GM23338 (cell line): ENCODE data around the gene IDH1. TPM values are rescaled to one million over a fixed set of nuclear protein-coding genes. Genes with fewer than 3 reads are reported as not detected.

Source experiments
- ATAC-seq: fragments of 200-7000 bp; cut with Tn5 transposase; 3 replicates; pipeline ENCODE4 v1.9.1; 2020
- DNase-seq: peaks from one replicate; pipeline ENCODE4 v3.0.0-alpha.2; 2015; ENCODE audit warnings: low spot score
- H2AFZ ChIP-seq: fragments of 200-600 bp; sonication (generic); 2 replicates; pipeline ENCODE4 v1.8.0; 2016; ENCODE audit warnings: antibody characterized with exemption, mild to moderate bottlenecking, moderate library complexity
- H3F3A ChIP-seq: fragments of 200-600 bp; sonication (generic); replicated peaks from 2 replicates; pipeline ENCODE4 v1.8.0; 2017; ENCODE audit warnings: antibody characterized with exemption, mixed run types, low read depth
- H3K27ac ChIP-seq: fragments of 200-600 bp; sonication (generic); 2 replicates; pipeline ENCODE4 v1.6.1; 2016; ENCODE audit warnings: low read depth
- H3K27me3 ChIP-seq: fragments of 200-600 bp; sonication (generic); 2 replicates; pipeline ENCODE4 v1.8.0; 2016; ENCODE audit warnings: mild to moderate bottlenecking, mixed run types, moderate library complexity; ENCODE audit not compliant: insufficient read depth
- H3K36me3 ChIP-seq: fragments of 200-600 bp; sonication (generic); 2 replicates; pipeline ENCODE4 v1.8.0; 2016; ENCODE audit warnings: mild to moderate bottlenecking; ENCODE audit not compliant: insufficient read depth
- H3K4me1 ChIP-seq: fragments of 200-600 bp; sonication (generic); 2 replicates; pipeline ENCODE4 v1.8.0; 2016; ENCODE audit warnings: mild to moderate bottlenecking, moderate library complexity; ENCODE audit not compliant: insufficient read depth
- H3K4me2 ChIP-seq: fragments of 200-600 bp; sonication (generic); 2 replicates; pipeline ENCODE4 v1.7.1; 2017; ENCODE audit warnings: mixed run types
- H3K4me3 ChIP-seq: fragments of 200-600 bp; sonication (generic); 2 replicates; pipeline ENCODE4 v1.6.1; 2016; ENCODE audit warnings: mixed run types
- H3K79me2 ChIP-seq: fragments of 200-600 bp; sonication (generic); replicated peaks from 2 replicates; pipeline ENCODE4 v1.8.0; 2017; ENCODE audit warnings: mild to moderate bottlenecking; ENCODE audit not compliant: insufficient read depth
- H3K9me2 ChIP-seq: fragments of 200-600 bp; sonication (generic); 2 replicates; pipeline ENCODE4 v1.8.0; 2017; ENCODE audit not compliant: insufficient read depth
- H4K20me1 ChIP-seq: fragments of 200-600 bp; sonication (generic); replicated peaks from 2 replicates; pipeline ENCODE4 v1.8.0; 2017; ENCODE audit warnings: mild to moderate bottlenecking; ENCODE audit not compliant: insufficient read depth
- H3K27ac Mint-ChIP-seq: 2 replicates; pipeline ENCODE4 v1.8.0; 2020; ENCODE audit warnings: inconsistent platforms, mild to moderate bottlenecking, moderate library complexity, mixed read lengths
- H3K27me3 Mint-ChIP-seq: 3 replicates; pipeline ENCODE4 v1.8.0; 2022; ENCODE audit warnings: low read depth, mild to moderate bottlenecking, moderate library complexity, mixed read lengths, inconsistent platforms; ENCODE audit not compliant: insufficient read depth, poor library complexity
- H3K36me3 Mint-ChIP-seq: 3 replicates; pipeline ENCODE4 v1.8.0; 2021; ENCODE audit warnings: low read depth, mild to moderate bottlenecking, inconsistent platforms, moderate library complexity, mixed read lengths
- H3K4me1 Mint-ChIP-seq: 3 replicates; pipeline ENCODE4 v1.8.0; 2020; ENCODE audit warnings: mild to moderate bottlenecking, inconsistent platforms, mixed read lengths
- H3K4me3 Mint-ChIP-seq: 3 replicates; pipeline ENCODE4 v1.8.0; 2021; ENCODE audit warnings: moderate library complexity, mild to moderate bottlenecking, inconsistent platforms, mixed read lengths
- H3K9me3 Mint-ChIP-seq: 3 replicates; pipeline ENCODE4 v1.8.0; 2020; ENCODE audit warnings: moderate library complexity, mild to moderate bottlenecking, inconsistent platforms, mixed read lengths
- CTCF ChIP-seq, 2 experiments: fragments of 200-600 bp in 1 of 2; sonication (generic) in 1 of 2; conservative IDR thresholded peaks; 2 replicates each; pipeline versions ENCODE4 v1.5.1 to v1.6.1; 2016 to 2017; ENCODE audit warnings: antibody characterized with exemption in 2 of 2, low read depth in 2 of 2, mild to moderate bottlenecking in 2 of 2, moderate library complexity in 1 of 2
- ETS1 ChIP-seq: IDR thresholded peaks from 2 replicates; pipeline ENCODE4 v1.6.1; 2016; ENCODE audit warnings: antibody characterized with exemption
- EZH2 ChIP-seq: fragments of 200-600 bp; sonication (generic); IDR thresholded peaks from one replicate; pipeline ENCODE4 v1.8.0; 2017; ENCODE audit warnings: antibody characterized with exemption, mild to moderate bottlenecking, low read depth; ENCODE audit not compliant: unreplicated experiment
- EZH2phosphoT487 ChIP-seq: fragments of 200-600 bp; sonication (generic); IDR thresholded peaks from one replicate; pipeline ENCODE4 v1.8.1; 2018; ENCODE audit warnings: antibody characterized with exemption; ENCODE audit not compliant: unreplicated experiment
- JUNB ChIP-seq: IDR thresholded peaks from one replicate; pipeline ENCODE4 v1.6.1; 2016; ENCODE audit warnings: antibody characterized with exemption; ENCODE audit not compliant: unreplicated experiment
- NANOG ChIP-seq: IDR thresholded peaks from 2 replicates; pipeline ENCODE4 v1.6.1; 2016; ENCODE audit warnings: antibody characterized with exemption, borderline replicate concordance
- POLR2AphosphoS5 ChIP-seq: IDR thresholded peaks from 2 replicates; pipeline ENCODE4 v1.6.1; 2016; ENCODE audit warnings: antibody characterized with exemption, low read depth
- REST ChIP-seq: IDR thresholded peaks from one replicate; pipeline ENCODE4 v1.6.1; 2018; ENCODE audit warnings: antibody characterized with exemption; ENCODE audit not compliant: unreplicated experiment
- STAT1 ChIP-seq: IDR thresholded peaks from one replicate; pipeline ENCODE4 v1.6.1; 2016; ENCODE audit warnings: antibody characterized with exemption; ENCODE audit not compliant: unreplicated experiment
- ZNF114 ChIP-seq: fragments of 250-450 bp; sonication (Bioruptor Pico); IDR thresholded peaks from 2 replicates; pipeline ENCODE4 v1.5.0; 2020; ENCODE audit warnings: mild to moderate bottlenecking, moderate library complexity
- ZNF331 ChIP-seq: fragments of 250-450 bp; sonication (Bioruptor Pico); IDR thresholded peaks from 2 replicates; pipeline ENCODE4 v1.5.0; 2020; ENCODE audit warnings: low read depth, mild to moderate bottlenecking, moderate library complexity
- ZNF462 ChIP-seq: fragments of 250-450 bp; sonication (Bioruptor Pico); IDR thresholded peaks from 2 replicates; pipeline ENCODE4 v1.5.0; 2020; ENCODE audit warnings: mild to moderate bottlenecking, moderate library complexity
- polyA plus RNA-seq: library from polyadenylated mRNA; unstranded; fragments of >200 nt; fragmentation: Nextera tagmentation; extraction: Ambion mirVana; gene quantifications from 2 replicates; pipeline ENCODE4 v1.2.1, GENCODE V29; 2016
- total RNA-seq: library from RNA; depleted of rRNA; stranded (reverse); fragments of >200 nt; shearing (Covaris generic); gene quantifications from 2 replicates; pipeline ENCODE4 v1.2.3, GENCODE V29; 2014

The IDH1 gene
- total and polyA plus RNA-seq, 2 experiments from 2014 or later: 315 to 536 TPM

GRCh38 chr2:208204166-208204565 is 50.7 kb downstream of the IDH1 start (continued):
- TF ChIP-seq ETS1: no peak
- no peak for TF ChIP-seq JUNB

- H3K9me3 Mint-ChIP-seq: no peaks in the 10 kb centered on the region
- DNase-seq: no peak
- ATAC-seq: no peak
- no peaks in the 10 kb centered on the region for H3K36me3 Mint-ChIP-seq
- Histone ChIP-seq H3K4me3 (no peak overlapping the region), H4K20me1 (no peaks in the 10 kb centered on the region), H3K36me3 (no peaks in the 10 kb centered on the region), H2AFZ (no peak overlapping the region), H3F3A (no peaks in the 10 kb centered on the region), H3K4me2 (no peak overlapping the region), H3K27me3 (no peaks in the 10 kb centered on the region), H3K27ac (no peak overlapping the region), H3K4me1 (peaks cover 5% of the 10 kb centered on the region; the same call in 1 of the 2 replicates), H3K9me2 (no peaks in the 10 kb centered on the region), H3K79me2 (no peaks in the 10 kb centered on the region)
- H3K27me3 Mint-ChIP-seq: peaks cover 4% of the 10 kb centered on the region
- no peak overlapping the region for H3K27ac Mint-ChIP-seq
- H3K4me3 Mint-ChIP-seq: no peak overlapping the region
- H3K4me1 Mint-ChIP-seq: peaks cover 5% of the 10 kb centered on the region
- TF ChIP-seq ZNF114 (CRISPR knock-in tag) (no peak), NANOG (no peak), ZNF331 (CRISPR knock-in tag) (no peak), ETS1 (no peak), EZH2phosphoT487 (no peak), ZNF462 (no peak), CTCF (conservative IDR thresholded peaks at IDR 0.05; ENCODE audit: low read depth in 2 of 2) (no peak), POLR2AphosphoS5 (no peak), REST (no peak), STAT1 (no peak), JUNB (no peak), EZH2 (no peak)
Observed at GRCh38 chr2:208195531-208195930, 59.3 kb downstream of the IDH1 start.
